HEK293 (cell line): Measurements from ENCODE around the gene ATAD2B.
A peak's percentile ranks its signal among the peaks of the same experiment; 100 is the strongest.

Experiments
- CTCF ChIA-PET: fragments of 350-600 bp; formaldehyde crosslinking; extraction: SDS; loops from one replicate; lab custom pipeline; 2021; ENCODE audit warnings: antibody characterized with exemption; lab: Yijun Ruan, JAX
- POLR2A ChIA-PET: fragments of 300-600 bp; formaldehyde crosslinking; extraction: SDS; loops from one replicate; lab custom pipeline; 2020; ENCODE audit warnings: antibody characterized with exemption, inconsistent platforms; lab: Yijun Ruan, JAX
- H3K27ac ChIP-seq: fragments of 200-500 bp; sonication (Bioruptor generic); 2 replicates; pipeline ENCODE4 v1.5.1; 2014; ENCODE audit warnings: low read depth, low read length, control low read depth, inconsistent platforms; ENCODE audit errors: extremely low read depth
- H3K36me3 ChIP-seq, 2 experiments: fragments of 200-500 bp in 1 of 2; sonication (Bioruptor generic) in 1 of 2; 1 replicate in 1 of 2; 2 replicates in 1 of 2; pipeline ENCODE4 v1.5.1; 2014 to 2017; ENCODE audit warnings: inconsistent platforms in 2 of 2, low read length in 2 of 2; ENCODE audit not compliant: control insufficient read depth in 2 of 2, insufficient read depth in 1 of 2
- H3K4me1 ChIP-seq: fragments of 200-500 bp; sonication (Bioruptor generic); 2 replicates; pipeline ENCODE4 v1.5.1; 2014; ENCODE audit warnings: mild to moderate bottlenecking, low read length, inconsistent platforms; ENCODE audit not compliant: control insufficient read depth, insufficient read depth
- H3K4me3 ChIP-seq: 2 replicates; pipeline ENCODE4 v1.5.1; 2011; ENCODE audit warnings: low read depth, mild to moderate bottlenecking, control low read depth, low read length, moderate library complexity
- H3K9me3 ChIP-seq: fragments of 200-500 bp; sonication (Bioruptor generic); 2 replicates; pipeline ENCODE4 v1.5.1; 2014; ENCODE audit warnings: low read depth, low read length, inconsistent platforms; ENCODE audit not compliant: control insufficient read depth, insufficient read depth
- ATF2 ChIP-seq: fragments of 450-650 bp; formaldehyde crosslinking; IDR thresholded peaks from 2 replicates; pipeline ENCODE4 v1.5.1; 2016; ENCODE audit warnings: missing biosample characterization, missing genetic modification characterization, low read depth
- BCL6B ChIP-seq: fragments of 450-650 bp; formaldehyde crosslinking; IDR thresholded peaks from 2 replicates; pipeline ENCODE4 v1.5.1; 2017; ENCODE audit warnings: missing biosample characterization, missing genetic modification characterization
- INSM2 ChIP-seq: fragments of 450-650 bp; formaldehyde crosslinking; IDR thresholded peaks from 2 replicates; pipeline ENCODE4 v1.5.1; 2016; ENCODE audit warnings: missing biosample characterization, missing genetic modification characterization
- MZF1 ChIP-seq: fragments of 450-650 bp; formaldehyde crosslinking; IDR thresholded peaks from 2 replicates; pipeline ENCODE4 v1.5.1; 2017; ENCODE audit warnings: missing biosample characterization, missing genetic modification characterization, borderline replicate concordance
- PRDM4 ChIP-seq: fragments of 450-650 bp; formaldehyde crosslinking; IDR thresholded peaks from 2 replicates; pipeline ENCODE4 v1.5.1; 2017; ENCODE audit warnings: missing biosample characterization, missing genetic modification characterization
- SCRT2 ChIP-seq: fragments of 450-650 bp; formaldehyde crosslinking; IDR thresholded peaks from 2 replicates; pipeline ENCODE4 v1.5.1; 2016; ENCODE audit warnings: missing biosample characterization, missing genetic modification characterization
- ZBTB11 ChIP-seq: fragments of 450-650 bp; formaldehyde crosslinking; conservative IDR thresholded peaks from 2 replicates; pipeline ENCODE4 v1.5.1; 2016; ENCODE audit warnings: low read depth, missing biosample characterization, missing genetic modification characterization
- ZFP69B ChIP-seq: fragments of 450-650 bp; formaldehyde crosslinking; IDR thresholded peaks from 2 replicates; pipeline ENCODE4 v1.5.1; 2016; ENCODE audit warnings: missing biosample characterization, missing genetic modification characterization
- ZNF24 ChIP-seq: fragments of 450-650 bp; formaldehyde crosslinking; IDR thresholded peaks from 2 replicates; pipeline ENCODE4 v1.5.1; 2016; ENCODE audit warnings: missing biosample characterization, missing genetic modification characterization
- ZNF394 ChIP-seq: fragments of 450-650 bp; formaldehyde crosslinking; IDR thresholded peaks from 2 replicates; pipeline ENCODE4 v1.5.1; 2016; ENCODE audit warnings: missing biosample characterization, missing genetic modification characterization, mild to moderate bottlenecking, moderate library complexity, borderline replicate concordance
- ZNF544 ChIP-seq: fragments of 450-650 bp; formaldehyde crosslinking; IDR thresholded peaks from 2 replicates; pipeline ENCODE4 v1.5.0; 2017; ENCODE audit warnings: missing biosample characterization, missing genetic modification characterization
- ZNF558 ChIP-seq: fragments of 450-650 bp; formaldehyde crosslinking; IDR thresholded peaks from 2 replicates; pipeline ENCODE4 v1.5.1; 2016; ENCODE audit warnings: missing biosample characterization, missing genetic modification characterization
- ZNF600 ChIP-seq: fragments of 450-650 bp; formaldehyde crosslinking; IDR thresholded peaks from 2 replicates; pipeline ENCODE4 v1.5.1; 2016; ENCODE audit warnings: missing biosample characterization, missing genetic modification characterization
- ZNF692 ChIP-seq: fragments of 450-650 bp; formaldehyde crosslinking; IDR thresholded peaks from 2 replicates; pipeline ENCODE4 v1.5.1; 2016; ENCODE audit warnings: missing biosample characterization, missing genetic modification characterization
- ZXDB ChIP-seq: fragments of 450-650 bp; formaldehyde crosslinking; IDR thresholded peaks from 2 replicates; pipeline ENCODE4 v1.5.1; 2016; ENCODE audit warnings: missing biosample characterization, missing genetic modification characterization

The ATAD2B gene

GRCh38 chr2:23756593-23757292 is 170.2 kb downstream of the ATAD2B start:
- peaks cover 14% of the 10 kb centered on the region for H3K4me1 ChIP-seq
- H3K9me3 ChIP-seq: no peaks in the 10 kb centered on the region
- POLR2A ChIA-PET: no interaction called here
- CTCF ChIA-PET: no interaction called here
- TF ChIP-seq PRDM4 (no peak), BCL6B (tag by site-specific recombination) (peak; percentile 8; the same call in 1 of the 2 replicates), SCRT2 (tag by site-specific recombination) (peak; percentile 79)
- no peak overlapping the region for H3K27ac ChIP-seq
- no peak overlapping the region for H3K4me3 ChIP-seq
- H3K36me3 ChIP-seq: peaks cover 0 to 6% of the 10 kb centered on the region in 2 experiments; a peak in 2 of 3 replicates

- Histone ChIP-seq H3K27ac (no peak overlapping the region), H3K4me3 (no peak overlapping the region), H3K36me3 (peaks cover 0 to 2% of the 10 kb centered on the region in 2 experiments; a peak in 1 of 3 replicates), H3K4me1 (peaks cover 14% of the 10 kb centered on the region), H3K9me3 (no peaks in the 10 kb centered on the region)
- POLR2A ChIA-PET: no interaction called here
- CTCF ChIA-PET: no interaction called here
- TF ChIP-seq ZNF600 (tag by site-specific recombination) (no peak), ZFP69B (tag by site-specific recombination) (peak; percentile 56; the same call in 1 of the 2 replicates), ZNF692 (tag by site-specific recombination) (peak; percentile 70; the same call in 1 of the 2 replicates), INSM2 (tag by site-specific recombination) (no peak), ZNF544 (no peak)
Observed at GRCh38 chr2:23754970-23755369, 172.0 kb downstream of the ATAD2B start.

- Histone ChIP-seq H3K36me3 (peaks cover 0 to 2% of the 10 kb centered on the region in 2 experiments; a peak in 1 of 3 replicates), H3K4me1 (peaks cover 14% of the 10 kb centered on the region), H3K27ac (no peak overlapping the region), H3K9me3 (no peaks in the 10 kb centered on the region), H3K4me3 (no peak overlapping the region)
- POLR2A ChIA-PET: no interaction called here
- CTCF ChIA-PET: no interaction called here
- no peak for TF ChIP-seq ZNF24 (tag by site-specific recombination)
- TF ChIP-seq ZBTB11 (tag by site-specific recombination): no peak
- no peak for TF ChIP-seq ZNF558 (tag by site-specific recombination)
- TF ChIP-seq MZF1 (tag by site-specific recombination): no peak
- TF ChIP-seq ZXDB (tag by site-specific recombination): no peak
- no peak for TF ChIP-seq ATF2 (tag by site-specific recombination)
- TF ChIP-seq ZNF394 (tag by site-specific recombination): no peak
Observed at GRCh38 chr2:23753291-23754010, 173.5 kb downstream of the ATAD2B start.
